ENCODE results near the gene PRDX4.

- TF ChIP-seq SP1 (IDR thresholded peaks at IDR 0.05) (no peak), ARNT (IDR thresholded peaks at IDR 0.05) (no peak), FOXM1 (IDR thresholded peaks at IDR 0.05; ENCODE audit: borderline replicate concordance) (no peak), TARDBP (IDR thresholded peaks at IDR 0.05) (no peak), NFRKB (IDR thresholded peaks at IDR 0.05) (no peak), FOXK2 (IDR thresholded peaks at IDR 0.05) (no peak), PKNOX1 (IDR thresholded peaks at IDR 0.05) (no peak), LEF1 (IDR thresholded peaks at IDR 0.05; ENCODE audit: borderline replicate concordance) (no peak), SUZ12 (IDR thresholded peaks at IDR 0.05) (no peak), ELF4 (IDR thresholded peaks at IDR 0.05) (no peak), FOXA1 (IDR thresholded peaks at IDR 0.05) (no peak)
Measured at GRCh38 chrX:23656091-23656490, 11.2 kb upstream of the PRDX4 start.
